Heart right ventricle (tissue), 16 donors: ENCODE data around the gene ZG16B. TPM values are rescaled to one million over a fixed set of nuclear protein-coding genes. Genes with fewer than 3 reads are reported as not detected.

ENCODE experiments used
- ATAC-seq, 8 donors: fragments of 200-7000 bp; cut with Tn5 transposase; one replicate each; pipeline ENCODE4 v1.9.1; 2020; ENCODE audit warnings: mild to moderate bottlenecking in 8 of 8, moderate library complexity in 8 of 8, moderate number of reproducible peaks in 1 of 8
- DNase-seq, 2 donors: peaks; one replicate each; pipeline ENCODE4 v3.0.0-alpha.2; 2020
- H3K27ac ChIP-seq, 10 donors: fragments of 200-600 bp; sonication (generic) in 2 of 10; one replicate each; pipeline versions ENCODE4 v1.5.0 to v1.8.0; 2020 to 2022; ENCODE audit warnings: mild to moderate bottlenecking in 3 of 10
- H3K27me3 ChIP-seq, 7 donors: fragments of 200-600 bp; one replicate each; pipeline ENCODE4 v1.8.0; 2021 to 2022; ENCODE audit warnings: mild to moderate bottlenecking in 2 of 7
- H3K36me3 ChIP-seq, 9 donors: fragments of 200-600 bp; sonication (generic) in 1 of 9; one replicate each; pipeline versions ENCODE4 v1.5.0 to v1.8.0; 2020 to 2022; ENCODE audit warnings: mild to moderate bottlenecking in 2 of 9
- H3K4me1 ChIP-seq, 9 donors: fragments of 200-600 bp; sonication (generic) in 1 of 9; one replicate each; pipeline versions ENCODE4 v1.5.0 to v1.8.0; 2020 to 2022; ENCODE audit warnings: mild to moderate bottlenecking in 4 of 9
- H3K4me3 ChIP-seq, 10 donors: fragments of 200-600 bp; sonication (generic) in 2 of 10; one replicate each; pipeline versions ENCODE4 v1.5.0 to v1.8.0; 2020 to 2022; ENCODE audit warnings: mild to moderate bottlenecking in 7 of 10, moderate library complexity in 2 of 10
- H3K9me3 ChIP-seq, 11 donors: fragments of 200-600 bp in 10 of 11; sonication (generic) in 2 of 11; one replicate each; pipeline versions ENCODE4 v1.5.0 to v1.8.0; 2013 to 2022; ENCODE audit warnings: mild to moderate bottlenecking in 2 of 11, control low read depth in 1 of 11, moderate library complexity in 1 of 11
- WGBS, 2 donors: extraction: QIAGEN DNeasy Blood & Tissue Kit; methylation state at CpG; one replicate each; pipeline ENCODE4 v1.1.7; 2013; ENCODE audit warnings: inconsistent platforms in 1 of 2; 5-methylcytosine and 5-hydroxymethylcytosine counted together
- intact Hi-C, 10 donors: fragments of 100-400 bp; cut with DNase I; formaldehyde crosslinking; loops; one replicate each; pipeline versions ENCODE4 v1.11.1 to v1.14.2; 2022
- polyA plus RNA-seq, 2 donors: library from polyadenylated mRNA; stranded (reverse); fragments of 200-250 nt; gene quantifications; one replicate each; pipeline ENCODE4 v1.2.3, GENCODE V29; 2013
- total RNA-seq, 10 donors: library from RNA; stranded (reverse); fragmentation: NEBNext Ultra II Directional in 3 of 10; extraction: Animal tissue kit (Norgen Biotek cat#: 25700) in 3 of 10; gene quantifications; one replicate each; pipeline versions ENCODE4 v1.2.1 to v1.2.4, GENCODE V29; 2021 to 2023
- TF ChIP-seq, protein P1 (sequence below), 9 donors: fragments of 200-600 bp; sonication (generic) in 2 of 9; IDR thresholded peaks; one replicate each; pipeline versions ENCODE4 v1.5.0 to v1.8.0; 2021 to 2022; ENCODE audit warnings: antibody characterized with exemption in 9 of 9, mild to moderate bottlenecking in 5 of 9, moderate library complexity in 1 of 9
- donor health status: Arrhythmogenic right ventricular cardiomyopathy.
- donor health status: ischemic (EF 13 %, LVEDD 7.1; RV severe dilation, severe dysfunction).
- donor health status: healthy with polysubstance abuse.
- donor health status: DM: no; HTN: yes; CAD: no.
- donor health status: DM: no; HTN: no; CAD: no.
- donor health status: ischemic (EF 25% LVEDD 6.9; RV normal size, moderate dysfunction).
- donor health status: ischemic (EF 25% LVEDD 5.7; RV mildly dilated, moderate dysfunction).
- donor health status: healthy.
- donor health status: DM: yes; HTN: yes; CAD: no.
- donor health status: Ischemic cardiomyopathy.
- donor health status: ischemic (EF 35%, LVEDD 5.7; RV mildly dilated, moderate dysfunction).
- donor health status: nonischemic (EF 11% LVEDD 7.7; RV severe dilation, severe dysfunction).
- donor health status: DM: yes; HTN: yes; CAD: no.
- donor health status: PGD.
- donor health status: ischemic (EF 29% LVEDD 5.4; RV normal size, mild dysfunction).
- donor health status: nonischemic (EF 23%, LVEDD 6.1; RV moderate dilation, normal function).

ZG16B gene
- total and polyA plus RNA-seq, 12 donors = 0.07 to 0.88 (median 0.44) TPM; not detected in 9

DNA sequence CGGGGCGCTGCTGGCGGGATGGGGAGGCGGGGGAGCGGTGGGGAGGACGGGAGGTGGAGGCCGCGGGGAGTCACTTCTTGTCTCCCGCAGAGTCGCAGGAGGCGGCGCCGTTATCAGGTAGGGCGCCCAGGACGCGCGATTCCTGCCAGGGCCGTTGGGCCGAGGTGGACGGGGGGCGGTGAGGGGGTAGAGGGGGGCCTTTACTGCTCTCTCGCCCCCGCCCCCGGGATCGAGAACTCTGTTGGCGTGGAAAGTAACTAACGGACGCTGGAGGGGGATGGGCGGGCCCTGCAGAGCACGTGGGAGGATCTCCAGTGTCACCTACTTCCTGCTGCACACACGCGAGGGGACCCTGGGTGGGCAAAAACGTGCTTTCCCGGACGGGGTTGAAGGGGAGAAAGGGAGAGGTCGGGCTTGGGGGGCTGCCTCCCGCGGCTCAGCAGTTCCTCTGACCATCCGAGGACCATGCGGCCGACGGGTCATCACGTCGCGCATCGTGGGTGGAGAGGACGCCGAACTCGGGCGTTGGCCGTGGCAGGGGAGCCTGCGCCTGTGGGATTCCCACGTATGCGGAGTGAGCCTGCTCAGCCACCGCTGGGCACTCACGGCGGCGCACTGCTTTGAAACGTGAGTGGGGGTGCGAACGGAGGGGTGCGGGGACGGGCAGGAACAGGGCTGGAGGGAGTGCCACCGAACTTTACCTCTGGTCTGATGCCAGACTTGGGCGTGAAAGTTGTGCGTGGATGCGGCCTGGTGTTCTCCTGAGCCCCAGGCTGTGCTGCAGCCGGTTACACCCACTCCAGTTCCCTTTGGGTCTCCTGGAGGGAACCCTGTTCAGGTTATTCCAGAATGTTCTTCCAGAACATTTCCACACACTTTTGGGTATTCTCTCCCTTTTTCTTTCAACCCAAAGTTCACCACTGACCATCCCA is 12.5 kb upstream of the ZG16B start:
- intact Hi-C loops = no loop called here
- 65 to 74% methylated on average over 66 to 68 of the region's 68 CpGs for WGBS, 2 donors
- Histone ChIP-seq H3K9me3 (no peaks in the 10 kb centered on the region), H3K4me1 (no peaks in the 10 kb centered on the region), H3K36me3 (no peaks in the 10 kb centered on the region), H3K4me3 (no peak overlapping the region), H3K27me3 (peaks cover 0 to 70% (median 42%) of the 10 kb centered on the region in 7 donors), H3K27ac (no peak overlapping the region)
- no peak for DNase-seq
- ATAC-seq = no peak
- TF ChIP-seq, protein P1, sequence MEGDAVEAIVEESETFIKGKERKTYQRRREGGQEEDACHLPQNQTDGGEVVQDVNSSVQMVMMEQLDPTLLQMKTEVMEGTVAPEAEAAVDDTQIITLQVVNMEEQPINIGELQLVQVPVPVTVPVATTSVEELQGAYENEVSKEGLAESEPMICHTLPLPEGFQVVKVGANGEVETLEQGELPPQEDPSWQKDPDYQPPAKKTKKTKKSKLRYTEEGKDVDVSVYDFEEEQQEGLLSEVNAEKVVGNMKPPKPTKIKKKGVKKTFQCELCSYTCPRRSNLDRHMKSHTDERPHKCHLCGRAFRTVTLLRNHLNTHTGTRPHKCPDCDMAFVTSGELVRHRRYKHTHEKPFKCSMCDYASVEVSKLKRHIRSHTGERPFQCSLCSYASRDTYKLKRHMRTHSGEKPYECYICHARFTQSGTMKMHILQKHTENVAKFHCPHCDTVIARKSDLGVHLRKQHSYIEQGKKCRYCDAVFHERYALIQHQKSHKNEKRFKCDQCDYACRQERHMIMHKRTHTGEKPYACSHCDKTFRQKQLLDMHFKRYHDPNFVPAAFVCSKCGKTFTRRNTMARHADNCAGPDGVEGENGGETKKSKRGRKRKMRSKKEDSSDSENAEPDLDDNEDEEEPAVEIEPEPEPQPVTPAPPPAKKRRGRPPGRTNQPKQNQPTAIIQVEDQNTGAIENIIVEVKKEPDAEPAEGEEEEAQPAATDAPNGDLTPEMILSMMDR (IDR thresholded peaks at IDR 0.05) = no peak

DNA sequence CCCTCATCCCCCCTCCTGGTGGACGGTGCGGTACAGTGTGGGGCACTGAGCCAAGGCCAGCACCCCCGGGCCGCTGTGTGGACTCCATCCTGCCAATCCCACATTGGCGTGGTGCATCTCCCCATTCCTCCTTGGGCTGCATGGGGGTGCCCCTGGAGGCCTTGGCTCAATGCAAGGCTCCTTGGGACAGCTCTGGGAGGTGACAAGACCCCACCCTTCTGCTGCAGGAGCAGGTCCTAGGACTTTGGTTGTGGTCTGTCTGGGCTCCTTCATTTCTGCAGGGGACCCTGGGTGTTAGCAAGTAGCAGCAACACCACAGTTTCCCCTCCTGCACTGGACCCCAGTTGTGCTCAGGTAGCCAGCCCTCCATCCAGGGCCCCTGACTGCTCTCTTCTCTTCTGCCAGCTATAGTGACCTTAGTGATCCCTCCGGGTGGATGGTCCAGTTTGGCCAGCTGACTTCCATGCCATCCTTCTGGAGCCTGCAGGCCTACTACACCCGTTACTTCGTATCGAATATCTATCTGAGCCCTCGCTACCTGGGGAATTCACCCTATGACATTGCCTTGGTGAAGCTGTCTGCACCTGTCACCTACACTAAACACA is 11.7 kb upstream of the ZG16B start:
- Histone ChIP-seq H3K9me3 (no peaks in the 10 kb centered on the region), H3K36me3 (no peaks in the 10 kb centered on the region), H3K27ac (no peak overlapping the region), H3K4me1 (no peaks in the 10 kb centered on the region), H3K27me3 (peaks cover 0 to 67% (median 42%) of the 10 kb centered on the region in 7 donors), H3K4me3 (no peak overlapping the region)
- TF ChIP-seq, protein P1 (IDR thresholded peaks at IDR 0.05) = no peak
- no peak for ATAC-seq
- no peak for DNase-seq
- intact Hi-C loops = no loop called here
- WGBS, 2 donors = 77 to 78% methylated on average over 10 of the region's 10 CpGs

DNA sequence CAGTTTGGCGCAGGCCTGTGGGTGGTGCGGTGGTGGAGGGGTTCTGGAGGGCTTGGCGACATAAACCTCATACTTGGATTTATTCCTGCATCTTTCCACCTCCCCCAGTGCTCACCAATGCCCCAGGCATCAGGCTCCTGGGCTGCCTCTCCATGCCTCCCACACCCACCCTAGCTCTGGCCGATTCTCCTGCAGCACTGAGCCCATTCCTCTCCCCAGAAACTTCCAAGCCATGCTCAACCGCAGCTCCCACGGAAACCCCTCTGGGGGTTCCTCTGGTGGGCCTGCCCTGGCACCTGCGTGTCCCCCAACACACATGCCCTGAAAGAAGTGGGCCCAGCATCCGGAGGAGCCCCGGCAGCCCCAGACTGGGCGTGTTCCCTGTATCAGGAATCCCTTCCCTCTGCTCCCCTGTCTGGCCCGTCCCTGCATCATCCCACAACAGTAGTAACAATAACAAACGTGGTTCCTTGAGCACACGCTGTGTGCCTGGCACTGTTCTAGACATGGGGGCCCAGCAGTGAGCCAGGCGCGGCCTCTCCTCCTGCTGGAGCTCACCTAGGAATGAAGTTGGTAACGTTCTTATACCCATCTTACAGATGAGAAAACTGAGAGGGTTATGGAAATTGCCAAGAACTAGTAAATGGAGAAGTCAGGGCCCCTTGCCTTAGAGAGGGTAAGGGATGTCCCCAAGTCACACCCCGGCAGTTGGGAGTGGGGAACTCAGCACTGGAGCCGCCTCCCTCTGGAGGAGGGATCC is 10.7 kb upstream of the ZG16B start:
- Histone ChIP-seq H3K9me3 (no peaks in the 10 kb centered on the region), H3K27me3 (peaks cover 0 to 65% (median 42%) of the 10 kb centered on the region in 7 donors), H3K4me3 (no peak overlapping the region), H3K4me1 (no peaks in the 10 kb centered on the region), H3K27ac (no peak overlapping the region), H3K36me3 (no peaks in the 10 kb centered on the region)
- TF ChIP-seq, protein P1 (IDR thresholded peaks at IDR 0.05) = no peak
- ATAC-seq = no peak
- DNase-seq = no peak
- 81 to 82% methylated on average over 18 of the region's 18 CpGs for WGBS, 2 donors
- intact Hi-C loops = no loop called here
